ENCODE results near the gene IL17RD.
A peak's percentile ranks its signal among the peaks of the same experiment; 100 is the strongest.

Gene IL17RD

DNA sequence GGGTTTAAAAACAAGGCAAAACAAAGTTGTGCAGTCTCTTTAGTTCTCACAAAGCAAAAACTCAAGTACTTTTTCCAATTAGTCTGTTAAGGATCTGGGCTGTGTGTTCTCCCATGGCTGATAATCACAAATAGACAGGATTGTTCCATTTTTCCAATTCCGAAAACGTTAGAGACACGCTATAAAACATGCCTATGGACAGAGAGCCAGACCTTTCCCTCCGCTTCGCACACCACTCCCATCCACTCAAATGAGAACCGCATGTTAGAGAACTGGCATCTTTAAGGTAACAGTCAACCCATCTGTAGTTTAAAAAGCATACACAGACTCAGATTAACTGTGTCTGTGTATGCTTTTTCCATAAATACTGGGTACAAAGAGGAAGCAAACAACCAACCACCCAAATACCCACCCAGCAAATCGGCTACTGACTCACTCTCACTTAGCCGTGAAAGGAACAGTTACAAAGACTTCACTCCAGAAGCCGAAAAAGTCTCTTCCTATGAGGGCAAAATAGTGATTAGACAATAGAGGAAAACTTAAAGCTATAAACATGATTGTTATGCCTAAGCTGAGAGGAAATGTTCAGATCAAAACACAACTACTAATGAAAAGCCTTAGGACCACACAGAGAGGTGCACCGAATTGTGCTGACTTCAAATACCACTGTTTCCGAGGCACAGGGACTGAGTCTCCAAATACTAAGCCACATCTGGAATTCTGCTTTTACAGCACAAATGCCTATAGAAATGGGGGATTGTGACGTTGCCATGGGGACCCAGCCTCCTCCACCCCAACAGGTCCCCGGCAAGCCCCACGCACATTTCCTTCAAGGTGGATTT, 36.1 kb downstream of the IL17RD start:
- no peak for DNase-seq

GRCh38 chr3:57127891-57128518, 37.1 kb downstream of the IL17RD start:
- DNase-seq = no peak

DNA sequence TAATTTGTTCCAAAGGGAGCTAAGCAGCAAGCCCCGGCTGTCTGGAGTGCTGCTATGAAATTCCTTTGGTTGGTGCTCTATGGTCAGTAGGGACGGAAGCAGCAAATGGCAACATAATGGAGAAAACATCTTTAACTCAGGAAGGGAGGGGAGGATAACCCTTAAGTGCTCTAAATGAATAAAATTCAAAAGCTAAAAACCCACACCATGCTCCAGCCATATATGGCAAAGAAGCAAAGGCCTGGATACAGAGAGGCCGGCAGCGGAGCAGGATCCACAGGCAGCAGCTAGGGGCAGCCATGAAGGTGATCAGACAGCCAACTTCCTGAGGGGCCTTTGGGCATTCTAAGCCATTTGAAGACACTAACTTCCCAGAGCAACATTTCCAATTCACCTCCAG, 38.9 kb downstream of the IL17RD start:
- DNase-seq = no peak

GRCh38 chr3:57120451-57121174, 44.5 kb downstream of the IL17RD start:
- no peak for DNase-seq

GRCh38 chr3:57120040-57120439, 45.1 kb downstream of the IL17RD start:
- DNase-seq = no peak

GRCh38 chr3:57118254-57118653, 46.9 kb downstream of the IL17RD start:
- DNase-seq = no peak

- no peak for DNase-seq
These were observed 48.7 kb downstream of the IL17RD start for GRCh38 chr3:57116501-57116900.

DNA sequence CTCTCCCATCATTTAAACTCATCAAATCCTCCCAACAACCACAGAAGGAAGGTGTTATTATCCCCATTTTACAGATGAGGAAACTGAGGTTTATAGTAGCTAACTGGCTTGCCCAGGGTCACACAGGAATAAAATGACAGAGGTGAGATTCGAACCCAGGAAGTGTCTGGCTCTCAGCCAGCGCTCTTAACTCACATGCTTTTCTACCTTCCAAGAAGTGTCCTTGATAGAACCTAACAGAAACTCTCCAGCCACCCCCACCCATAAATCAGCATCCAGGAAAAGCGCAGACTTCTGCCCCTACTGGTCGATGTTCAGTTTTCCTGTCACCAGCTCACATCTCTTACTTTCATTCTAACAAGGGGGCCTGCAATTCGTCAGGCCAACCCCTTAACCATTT, 52.9 kb downstream of the IL17RD start:
- no peak for DNase-seq

GRCh38 chr3:57110798-57111197, 54.4 kb downstream of the IL17RD start:
- DNase-seq = no peak

- DNase-seq = no peak
These were observed 54.9 kb downstream of the IL17RD start for GRCh38 chr3:57110214-57110613.

DNA sequence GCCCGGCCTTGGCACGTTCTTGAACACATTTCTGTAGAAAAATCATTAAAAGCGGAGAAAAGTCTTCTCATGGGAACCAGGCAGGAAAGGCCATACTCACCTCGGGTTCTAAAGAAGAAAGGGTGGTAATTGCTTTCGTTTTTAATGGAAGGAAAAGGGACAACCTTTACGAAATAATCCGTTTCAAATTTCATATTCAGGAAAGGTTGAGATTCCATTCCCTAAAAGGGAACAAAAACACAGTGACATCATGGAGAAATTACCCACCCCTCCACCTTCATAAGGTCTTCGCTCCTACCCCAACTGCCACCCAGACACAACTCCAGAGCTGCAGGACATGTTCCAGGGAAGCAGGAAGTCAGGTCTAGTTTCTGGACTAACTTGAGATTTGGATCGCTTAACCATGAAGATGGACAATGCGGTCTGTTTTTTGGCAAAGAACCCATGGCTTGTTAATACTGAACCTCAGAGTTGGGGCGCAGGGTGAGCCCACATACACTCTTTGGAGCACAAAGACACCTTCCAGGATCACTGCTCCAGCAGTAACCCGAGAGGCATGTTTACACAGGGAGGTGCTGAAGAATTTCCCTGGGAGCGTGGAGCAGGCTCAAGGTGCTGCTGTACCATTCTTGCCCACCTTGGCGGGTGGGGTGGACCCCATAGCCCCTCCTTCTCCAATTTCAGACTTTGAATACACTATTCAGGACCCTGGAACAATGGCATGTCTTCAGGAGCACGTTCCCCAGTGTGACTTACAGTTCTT, 55.5 kb downstream of the IL17RD start:
- no peak for DNase-seq

GRCh38 chr3:57108684-57109083, 56.5 kb downstream of the IL17RD start:
- no peak for DNase-seq

- no peak for DNase-seq
These were observed 59.6 kb downstream of the IL17RD start for GRCh38 chr3:57105585-57105984.

DNA sequence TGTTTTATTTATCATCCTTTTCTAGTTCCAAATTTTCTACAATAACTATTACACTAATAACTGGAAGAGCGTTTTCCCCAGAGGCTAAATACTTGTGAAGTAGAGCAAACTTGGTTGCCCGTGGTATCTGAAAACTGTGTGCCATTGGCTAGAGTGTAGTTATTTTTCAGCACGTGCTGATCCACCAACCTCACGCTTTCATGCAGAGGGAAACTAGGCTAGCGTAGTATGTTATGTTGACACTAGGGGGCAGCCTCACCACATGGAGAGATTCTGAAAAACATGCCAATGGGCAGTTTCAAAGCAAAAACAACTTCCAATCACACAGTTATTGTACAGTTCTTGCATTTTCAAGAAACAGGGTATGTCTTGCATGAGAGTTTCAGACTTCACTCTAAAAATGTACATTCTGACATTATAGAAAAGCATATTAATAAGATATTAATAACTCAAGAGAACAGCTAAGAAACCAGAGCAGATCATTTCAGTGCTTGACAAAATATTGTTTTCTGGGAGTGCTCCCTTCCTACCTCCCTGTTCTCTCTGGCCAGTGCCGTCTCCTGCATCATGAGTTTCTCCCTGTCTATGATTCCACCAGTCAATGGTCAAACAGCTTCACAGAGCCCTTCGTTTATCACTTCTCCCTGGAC, 65.0 kb downstream of the IL17RD start:
- DNase-seq = peak; percentile 45

DNA sequence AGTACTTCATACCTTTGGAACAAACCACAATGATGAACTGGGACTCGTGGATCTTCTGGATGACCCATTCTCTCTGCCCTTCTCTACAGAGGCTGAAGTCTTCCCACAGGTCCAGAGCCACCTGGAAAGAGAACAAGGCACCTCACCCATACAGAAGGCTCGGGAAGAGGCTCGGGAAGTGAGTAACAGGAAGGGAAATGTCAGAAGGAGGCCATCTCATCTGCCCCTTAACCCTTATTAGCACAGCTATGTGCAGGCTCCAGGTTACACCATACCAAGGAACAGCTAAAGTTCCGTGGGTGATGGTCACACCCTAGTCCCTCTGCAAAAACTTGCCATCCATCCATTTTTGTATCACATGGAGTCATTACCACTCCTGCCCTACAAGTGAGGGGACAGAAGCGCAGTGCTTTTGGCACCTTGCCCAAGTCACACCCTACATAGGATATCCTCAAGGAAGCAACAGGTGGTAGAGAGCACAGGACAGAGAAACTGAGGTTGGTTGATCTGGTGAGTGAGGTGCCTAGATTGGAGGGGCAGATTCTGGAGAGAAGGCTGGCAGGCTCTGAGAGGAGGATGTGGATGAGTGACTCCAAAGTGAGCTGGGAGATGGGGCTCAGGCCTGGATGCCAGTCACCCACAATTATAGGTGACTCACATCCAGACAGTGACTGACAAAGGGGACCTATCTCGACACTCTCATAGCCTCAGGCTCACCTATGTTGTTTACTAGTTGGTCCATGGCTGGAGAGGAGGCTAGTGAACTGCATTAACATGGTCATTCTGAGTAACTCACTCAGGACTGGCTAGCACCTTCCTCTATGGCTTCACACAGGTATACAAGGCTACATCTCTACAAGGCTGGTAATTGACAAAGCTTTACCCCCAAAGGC, 66.5 kb downstream of the IL17RD start:
- DNase-seq = no peak

DNA sequence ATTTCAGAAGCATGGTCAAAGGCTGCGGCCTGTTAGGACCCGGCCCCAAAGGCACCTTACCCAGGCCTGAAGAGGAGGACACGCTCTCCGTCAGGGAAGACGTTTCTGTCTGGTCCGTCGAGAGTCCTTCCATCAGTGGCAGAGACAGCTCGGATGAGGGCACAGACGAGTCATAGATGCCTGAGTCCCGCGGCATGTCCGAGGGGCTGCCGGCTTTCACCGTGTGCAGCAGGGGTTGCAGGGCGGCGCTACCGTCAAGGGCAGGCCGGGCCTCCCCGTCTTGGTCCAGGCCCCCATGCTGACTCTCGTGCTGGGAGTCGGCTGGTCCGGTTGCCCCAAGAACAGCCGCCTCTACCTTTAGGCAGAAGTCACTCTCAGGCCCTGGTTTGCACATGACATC, 67.6 kb downstream of the IL17RD start:
- no peak for DNase-seq

DNA sequence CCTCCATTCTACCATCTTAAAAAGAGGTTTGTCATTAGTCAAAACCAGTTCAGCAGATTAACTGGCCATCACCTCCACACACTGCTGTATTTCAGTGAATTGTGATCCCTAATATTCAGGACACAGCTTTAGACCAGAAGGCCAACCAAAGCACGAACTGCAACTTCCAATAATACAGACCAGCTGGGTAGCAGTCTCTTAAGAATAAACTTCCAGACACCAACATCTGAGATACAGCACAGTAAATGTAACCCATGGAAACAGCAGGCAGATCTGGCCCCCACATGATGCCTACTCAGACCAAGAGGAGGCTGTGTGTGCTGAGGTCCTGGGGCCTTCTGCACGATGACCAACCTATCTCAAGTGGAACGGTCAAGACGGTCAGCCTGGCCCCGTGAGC, 69.8 kb downstream of the IL17RD start:
- no peak for DNase-seq

- peak; percentile 46 for DNase-seq
These were observed 70.6 kb downstream of the IL17RD start for GRCh38 chr3:57094575-57094974.

GRCh38 chr3:57093971-57094535, 71.1 kb downstream of the IL17RD start:
- DNase-seq = no peak

- no peak for DNase-seq
These were observed 71.7 kb downstream of the IL17RD start for GRCh38 chr3:57093489-57093888.

All from NCI-H2171 (cell line).